IPS-11a (cell line): ENCODE data around the gene KCNMA1.

Experiments used
- H3K4me3 ChIP-seq: one replicate; pipeline ENCODE4 v1.5.1; 2013; ENCODE audit warnings: low read depth, low read length, control low read depth

KCNMA1 gene

DNA sequence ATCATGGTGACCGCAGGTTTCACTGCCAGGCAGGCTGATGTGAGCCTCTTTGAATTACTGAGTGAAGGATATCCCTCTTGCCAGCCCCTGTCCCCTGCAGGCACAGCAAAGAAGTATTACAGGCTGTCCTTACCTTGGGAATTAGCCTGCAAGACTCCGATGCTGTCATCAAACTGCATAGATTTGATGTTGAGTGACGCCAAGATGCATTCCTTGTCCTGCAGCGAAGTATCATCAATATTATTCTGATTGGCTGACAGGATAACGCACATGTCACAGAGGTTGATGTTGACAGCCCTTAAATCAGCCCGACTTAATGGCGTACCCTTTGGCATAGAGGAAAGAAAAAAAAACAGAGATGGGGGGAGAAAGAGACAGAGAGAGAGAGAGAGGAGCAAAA lies 693.0 kb downstream of the KCNMA1 start:
- H3K4me3 ChIP-seq = no peak overlapping the region

DNA sequence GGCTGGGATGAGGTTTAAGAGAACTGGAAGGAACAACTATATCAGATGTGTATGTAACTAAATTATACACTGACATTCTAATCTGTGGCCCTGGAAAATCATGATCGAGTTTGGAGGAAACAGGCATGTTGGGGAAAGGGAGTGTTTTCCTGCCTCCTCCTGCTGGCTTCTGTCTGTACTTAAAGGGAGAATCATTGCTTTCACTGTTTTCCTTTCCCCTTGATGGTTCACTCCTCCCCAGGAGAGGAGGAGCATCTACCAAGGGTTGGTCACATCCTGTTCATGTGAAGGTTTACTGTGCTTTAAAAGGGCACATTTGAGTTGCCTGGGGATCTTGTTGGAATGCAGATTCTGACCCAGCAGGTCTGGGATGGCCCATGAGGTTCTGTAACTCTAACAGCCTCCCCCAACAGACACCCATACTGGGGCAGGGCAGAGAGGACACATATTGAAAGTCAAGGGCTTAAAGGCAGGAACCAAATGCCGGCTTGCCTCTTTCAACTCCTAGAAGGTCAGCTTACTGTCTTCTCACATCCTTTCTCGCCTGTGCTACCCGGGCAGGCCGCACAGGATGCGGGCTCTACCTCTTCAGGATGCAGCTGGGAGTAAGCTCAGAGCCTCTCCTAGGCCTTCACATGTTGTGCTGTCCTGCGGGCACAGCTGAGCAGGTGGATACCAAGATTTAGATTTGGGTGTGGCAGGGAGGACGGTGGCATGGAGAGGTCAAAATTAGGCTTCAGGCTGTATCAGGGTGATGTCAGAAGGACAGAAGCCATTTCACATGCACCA lies 694.8 kb downstream of the KCNMA1 start:
- no peak overlapping the region for H3K4me3 ChIP-seq

DNA sequence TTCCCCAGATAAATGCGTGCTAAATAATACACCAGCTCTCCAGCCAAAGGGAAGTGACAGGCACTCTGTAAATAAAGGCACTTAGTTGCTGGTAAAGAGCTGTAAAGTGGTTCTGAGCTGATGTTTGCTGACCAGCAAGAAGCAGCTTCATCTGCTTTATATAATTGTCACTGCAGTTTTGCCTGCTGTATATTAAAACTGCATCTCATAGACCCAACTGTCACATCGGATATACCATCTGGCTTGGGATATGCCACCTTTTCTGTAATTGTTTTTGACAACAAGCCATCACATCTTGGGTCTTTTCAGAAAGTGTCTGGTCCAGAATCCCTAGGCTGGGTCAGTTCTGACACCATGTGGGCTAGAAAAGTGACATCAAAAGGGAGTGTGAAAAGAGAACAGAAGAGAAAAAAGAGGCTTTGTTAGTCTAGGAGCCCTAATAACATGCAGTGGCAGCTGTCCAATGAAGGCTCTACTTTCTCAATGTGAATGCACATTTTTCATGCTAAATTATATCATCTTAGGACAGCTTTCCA lies 697.6 kb downstream of the KCNMA1 start:
- no peak overlapping the region for H3K4me3 ChIP-seq

DNA sequence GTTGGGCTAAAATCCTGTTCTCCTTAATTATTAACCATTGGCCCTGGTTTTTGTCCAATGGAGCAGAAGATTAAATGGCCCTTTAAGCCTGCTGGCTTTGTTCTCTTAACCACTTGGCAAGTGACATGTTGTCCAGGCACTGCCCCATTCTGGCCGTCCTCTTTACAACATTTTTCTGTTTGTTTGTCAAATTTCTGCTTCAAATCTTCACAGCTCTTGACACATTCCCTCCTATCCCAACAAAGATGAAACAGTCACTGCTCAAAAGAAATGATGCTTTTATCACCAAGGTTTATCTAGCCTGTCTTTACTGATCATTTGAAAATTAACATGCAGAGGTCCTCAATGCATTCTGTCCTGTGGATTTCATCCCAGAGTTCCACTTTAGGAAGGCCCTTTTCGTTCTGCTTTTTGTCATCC lies 700.4 kb downstream of the KCNMA1 start:
- H3K4me3 ChIP-seq = no peak overlapping the region

DNA sequence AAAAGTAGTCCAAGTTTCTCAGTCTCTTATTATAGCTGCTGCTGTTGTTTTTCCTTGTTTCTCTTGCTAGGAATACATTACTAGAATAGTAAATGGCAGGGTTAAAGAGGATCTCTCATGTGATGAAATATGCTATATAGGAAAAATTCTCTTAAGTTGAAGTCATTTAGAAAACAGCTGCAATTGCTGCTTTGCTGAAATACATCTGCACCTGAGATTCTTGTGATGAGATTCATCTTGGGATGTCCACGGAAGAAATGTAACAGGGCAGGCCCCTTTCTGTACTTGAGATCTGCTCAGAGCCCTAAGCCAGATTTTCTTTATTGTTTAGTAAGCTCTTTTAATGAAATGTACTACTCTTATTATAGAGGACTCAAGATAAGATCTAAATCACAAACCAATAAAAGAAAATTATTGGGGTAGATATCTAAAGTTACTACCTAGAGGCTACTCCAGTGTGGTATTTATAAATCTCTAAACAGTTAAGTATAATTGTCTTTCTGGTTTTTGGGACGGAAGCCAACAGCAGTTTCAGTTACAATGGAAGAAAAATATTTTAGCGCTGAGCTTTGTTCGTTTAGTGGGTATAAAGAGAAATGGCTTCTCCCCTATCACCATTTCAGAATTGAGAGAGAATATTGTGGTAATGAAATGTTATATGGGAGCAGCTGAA lies 701.5 kb downstream of the KCNMA1 start:
- no peak overlapping the region for H3K4me3 ChIP-seq

DNA sequence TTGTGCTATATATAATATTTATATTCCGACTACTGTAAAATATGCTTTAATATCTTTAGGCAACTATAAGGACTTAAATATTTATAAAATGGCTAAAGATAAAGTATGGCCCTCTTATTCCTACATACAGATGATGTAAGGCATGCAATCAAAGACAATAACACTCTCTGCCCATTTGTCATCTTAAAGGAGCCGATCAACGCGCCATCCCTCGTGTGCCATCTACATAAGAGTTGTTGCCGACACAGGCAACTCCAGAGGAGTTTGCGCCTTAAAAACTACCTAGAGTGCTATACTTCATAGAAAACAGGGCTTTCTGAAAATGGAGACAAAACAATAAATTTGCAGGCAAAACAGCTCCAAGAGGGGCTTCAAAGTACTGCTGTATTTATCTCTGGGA lies 709.0 kb downstream of the KCNMA1 start:
- no peak overlapping the region for H3K4me3 ChIP-seq

DNA sequence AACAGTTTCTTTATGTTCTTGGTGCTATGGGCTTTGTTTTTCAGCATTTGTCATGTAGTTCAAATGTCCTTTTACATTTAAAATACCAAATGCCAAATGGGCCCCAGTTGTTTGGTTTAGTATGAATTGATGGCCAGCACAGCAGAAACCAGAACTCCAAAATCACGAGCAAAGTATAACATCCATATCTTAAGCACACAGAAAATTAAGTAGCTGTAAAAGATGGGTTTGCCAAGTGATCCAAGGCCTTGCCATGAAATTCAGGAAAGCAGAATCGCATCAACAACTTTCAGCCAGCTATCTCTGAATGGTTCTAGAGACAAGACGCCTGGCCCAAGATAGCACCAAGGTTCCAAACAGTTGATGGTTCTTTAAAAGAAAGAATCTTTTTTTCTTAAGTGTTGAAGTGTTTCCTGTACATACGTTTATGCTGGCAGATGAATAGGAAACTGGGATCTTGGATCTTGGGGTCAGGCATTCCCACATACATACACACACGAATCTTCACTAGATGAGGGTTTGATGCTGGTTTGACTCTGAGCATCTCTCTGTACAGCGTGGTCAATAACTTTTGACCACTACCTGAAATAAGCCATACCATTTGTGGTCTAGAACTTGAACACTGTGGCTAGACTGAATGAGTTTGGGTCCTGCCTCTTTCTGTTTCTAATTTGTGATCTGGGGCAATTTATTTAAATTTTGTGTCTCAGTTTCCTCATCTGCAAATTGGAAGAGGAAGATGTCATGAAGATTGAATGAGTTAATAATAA lies 711.8 kb downstream of the KCNMA1 start:
- H3K4me3 ChIP-seq = no peak overlapping the region

DNA sequence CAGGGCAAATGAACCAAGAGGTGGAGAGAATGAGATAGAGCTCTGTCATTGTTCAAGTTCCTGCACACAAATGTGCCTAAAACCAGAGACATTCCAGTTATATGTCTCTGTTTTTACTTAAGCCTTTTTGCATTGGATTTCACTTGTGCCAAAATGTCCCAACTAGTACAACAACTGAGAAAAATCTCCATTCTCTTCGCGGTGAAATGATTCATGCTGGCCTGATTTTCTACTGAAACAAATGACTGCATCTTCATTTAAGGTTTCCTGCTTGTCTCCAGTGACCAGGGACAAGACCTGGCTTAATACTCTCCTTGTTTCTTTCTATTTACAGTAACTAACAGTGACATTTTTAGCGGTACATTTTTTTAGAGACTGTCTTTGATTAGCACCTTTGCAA lies 714.9 kb downstream of the KCNMA1 start:
- H3K4me3 ChIP-seq = no peak overlapping the region

DNA sequence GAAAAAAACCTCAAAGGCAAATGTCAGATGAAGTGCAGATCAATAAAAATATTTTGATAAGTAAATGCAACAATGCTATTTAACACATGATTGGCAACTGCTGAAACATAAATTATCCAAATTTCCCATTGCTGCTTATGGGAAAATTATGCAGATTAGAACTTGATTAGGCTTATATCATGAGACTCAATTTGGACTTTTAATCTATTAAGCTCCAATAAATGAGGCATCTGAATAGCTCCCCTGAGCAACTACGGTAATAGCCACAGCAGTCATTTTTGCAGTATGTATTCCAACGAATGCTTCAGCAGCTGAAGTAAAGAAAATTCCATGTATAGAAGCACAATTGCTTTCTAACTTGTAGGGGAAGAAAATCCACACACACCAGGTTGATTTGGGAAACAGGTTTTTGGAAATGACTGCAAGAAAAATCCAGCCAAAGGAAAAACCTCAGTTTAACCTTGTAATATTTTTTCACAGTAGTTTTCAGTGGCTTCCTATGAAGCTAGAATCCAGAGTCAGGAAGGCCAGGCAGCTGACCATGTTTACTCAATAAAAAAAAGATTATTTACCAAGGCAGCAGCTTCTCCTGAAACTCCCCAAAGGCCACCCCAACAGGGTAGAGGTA lies 716.1 kb downstream of the KCNMA1 start:
- H3K4me3 ChIP-seq = no peak overlapping the region

DNA sequence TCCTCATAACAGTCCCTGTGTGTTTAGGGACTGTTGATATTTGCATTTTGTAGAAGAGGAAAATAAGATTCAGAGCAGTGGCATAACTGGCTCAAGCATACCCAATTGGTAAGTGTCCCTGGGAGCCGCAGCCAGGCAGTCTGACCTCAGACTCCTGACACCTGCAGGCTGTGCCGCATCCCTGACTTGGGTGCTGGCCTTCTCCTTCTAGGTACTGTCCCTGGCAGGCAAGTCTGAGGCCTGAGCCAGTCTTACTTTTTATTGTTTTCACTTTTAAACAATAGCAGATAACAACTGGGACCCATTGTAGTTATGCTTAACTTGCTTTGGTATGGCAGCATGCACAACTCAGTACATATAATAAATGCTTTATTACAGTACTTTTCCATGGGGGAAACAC lies 717.0 kb downstream of the KCNMA1 start:
- no peak overlapping the region for H3K4me3 ChIP-seq

DNA sequence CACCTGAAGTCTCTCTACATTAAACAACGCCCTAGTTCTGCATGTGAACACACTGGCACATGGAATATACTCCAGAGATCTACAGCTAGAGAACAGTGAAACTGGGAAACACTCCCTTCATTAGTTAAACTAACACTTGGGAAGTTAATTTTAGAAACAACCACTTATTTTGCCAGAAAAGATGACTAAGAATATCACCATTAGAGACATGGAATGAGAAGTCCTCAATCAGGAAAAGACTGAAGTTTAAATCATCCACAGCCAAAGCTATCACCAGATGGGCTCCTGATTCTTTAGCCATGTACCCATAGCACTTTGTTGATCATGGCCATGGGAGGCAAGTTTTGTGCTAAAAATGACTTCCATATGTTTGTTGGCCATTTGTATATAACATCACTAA lies 719.5 kb downstream of the KCNMA1 start:
- no peak overlapping the region for H3K4me3 ChIP-seq

DNA sequence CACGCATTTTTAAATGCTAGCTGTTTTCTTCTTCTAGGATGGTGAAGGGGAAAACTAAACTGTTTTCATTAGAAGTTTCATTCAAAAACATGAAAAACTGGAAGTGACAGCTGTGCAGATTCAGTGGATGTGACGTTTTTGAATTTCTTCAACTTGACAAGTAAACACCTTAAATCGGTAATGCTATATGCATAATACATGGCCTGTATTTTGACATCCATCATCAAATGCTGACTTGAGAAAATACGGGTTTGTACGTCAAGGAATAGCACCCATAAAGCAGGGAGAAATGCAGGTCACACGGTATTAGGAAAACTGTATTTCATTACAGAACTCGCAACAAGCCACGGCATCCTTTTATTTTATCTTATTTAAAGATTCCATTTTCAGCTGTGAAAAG lies 720.5 kb downstream of the KCNMA1 start:
- H3K4me3 ChIP-seq = no peak overlapping the region

DNA sequence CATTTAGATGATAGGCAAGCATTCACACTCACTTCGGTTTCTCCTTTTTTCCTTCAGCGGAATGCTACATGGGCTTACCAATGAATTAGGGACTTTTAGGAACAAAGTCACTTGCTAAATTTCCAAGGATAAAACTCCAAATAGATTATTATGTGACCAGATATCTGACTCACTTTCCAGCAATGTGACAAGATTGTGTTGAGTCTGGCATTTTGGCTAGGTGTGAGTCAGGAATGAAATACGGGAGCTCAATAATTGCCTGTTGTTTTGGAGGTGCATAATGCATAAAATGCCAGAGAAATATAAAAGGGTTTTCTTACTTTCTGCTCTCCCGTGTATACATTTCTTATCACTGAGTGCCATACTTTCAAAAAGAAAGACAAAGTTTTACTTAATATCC lies 721.1 kb downstream of the KCNMA1 start:
- no peak overlapping the region for H3K4me3 ChIP-seq

DNA sequence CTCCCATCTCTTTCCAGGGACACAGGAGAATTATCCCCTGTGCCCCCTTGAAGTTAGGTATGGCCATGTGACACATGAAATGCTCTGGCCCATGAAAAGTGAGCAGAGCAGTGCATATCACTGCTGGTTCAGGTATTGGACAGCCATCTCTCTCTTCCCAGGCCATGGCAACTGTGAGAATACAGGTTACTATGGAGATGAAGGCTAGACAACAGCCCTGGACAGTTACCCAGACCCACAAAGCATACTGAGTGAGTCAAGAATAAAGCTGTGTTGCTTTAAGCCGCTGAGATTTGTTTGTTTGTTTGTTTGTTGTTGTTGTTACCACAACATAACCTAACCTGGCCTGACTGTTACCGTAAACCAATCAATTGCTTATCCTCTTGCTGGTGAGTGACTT lies 722.3 kb downstream of the KCNMA1 start:
- H3K4me3 ChIP-seq = no peak overlapping the region

DNA sequence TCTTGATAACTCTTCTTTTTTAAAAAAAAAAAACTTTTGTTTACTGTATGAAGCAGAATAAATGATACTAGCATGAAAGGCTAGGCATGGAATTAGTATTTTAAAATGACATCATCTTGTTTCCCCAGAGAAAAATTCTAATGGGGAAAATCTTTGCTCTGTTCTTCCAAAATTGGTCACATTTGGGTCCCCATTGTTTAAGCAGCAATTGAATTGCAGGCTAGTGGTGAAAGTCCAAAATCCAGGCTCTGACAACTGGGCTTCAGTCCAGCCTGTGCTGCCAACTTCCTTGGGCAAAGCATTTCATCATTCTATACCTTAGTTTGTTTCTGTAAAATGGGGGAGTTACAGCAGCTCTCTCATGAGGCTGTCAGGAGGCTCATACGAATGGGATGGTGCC lies 726.4 kb downstream of the KCNMA1 start:
- H3K4me3 ChIP-seq = no peak overlapping the region

DNA sequence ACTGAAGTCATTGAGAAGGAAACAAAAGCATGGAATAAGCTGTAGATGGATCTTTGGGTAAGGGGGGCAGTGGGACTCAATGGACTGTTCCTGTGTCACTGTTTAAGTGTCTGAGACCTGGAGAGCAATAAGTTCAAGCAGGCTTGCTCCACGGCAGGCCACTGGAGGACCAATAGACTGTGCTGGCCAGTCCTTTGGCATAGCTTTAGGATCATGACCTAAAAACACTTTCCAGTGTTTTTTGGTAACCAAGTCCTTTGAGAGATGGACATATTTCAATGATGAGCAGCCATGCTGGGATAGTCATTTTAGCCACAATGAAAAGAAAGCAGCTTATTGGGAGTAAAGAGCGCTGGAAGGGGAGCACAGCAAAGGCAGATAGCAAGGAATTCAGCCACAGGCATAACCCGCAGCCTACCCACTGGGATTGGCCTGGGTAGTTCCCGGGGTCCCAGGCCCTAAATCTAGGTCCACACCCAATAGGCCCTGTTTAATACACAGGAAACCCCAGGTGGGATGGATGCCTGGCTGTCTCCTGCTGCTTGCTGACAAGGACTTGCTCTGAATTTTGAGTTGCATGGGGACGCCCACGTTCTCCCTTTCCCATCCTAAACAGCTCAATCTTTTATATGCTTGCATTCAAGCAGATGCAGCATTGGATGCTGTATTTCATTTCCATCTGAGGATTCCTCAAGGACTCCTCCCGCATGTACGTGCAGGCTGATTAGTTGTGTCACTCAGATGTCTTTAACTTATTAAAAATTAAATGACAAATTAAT lies 727.2 kb downstream of the KCNMA1 start:
- no peak overlapping the region for H3K4me3 ChIP-seq

DNA sequence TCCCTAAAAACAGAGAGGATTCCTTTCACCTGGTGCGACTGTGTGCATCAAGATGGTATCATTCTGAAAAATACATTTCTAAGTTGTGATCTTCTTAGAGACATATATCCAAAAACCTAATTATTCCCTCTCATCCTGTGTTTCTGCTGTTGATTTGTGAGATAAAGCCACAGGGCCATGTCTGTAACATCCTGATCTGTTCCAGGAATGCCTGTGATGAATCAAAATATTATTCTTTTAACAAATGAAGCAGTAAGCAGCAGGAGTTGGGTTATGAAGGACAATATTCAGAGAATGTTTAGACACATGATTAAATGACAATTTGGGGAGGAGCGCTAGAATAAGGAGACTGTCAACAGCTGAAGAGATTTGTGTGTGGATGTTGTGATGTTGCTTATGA lies 731.4 kb downstream of the KCNMA1 start:
- no peak overlapping the region for H3K4me3 ChIP-seq

DNA sequence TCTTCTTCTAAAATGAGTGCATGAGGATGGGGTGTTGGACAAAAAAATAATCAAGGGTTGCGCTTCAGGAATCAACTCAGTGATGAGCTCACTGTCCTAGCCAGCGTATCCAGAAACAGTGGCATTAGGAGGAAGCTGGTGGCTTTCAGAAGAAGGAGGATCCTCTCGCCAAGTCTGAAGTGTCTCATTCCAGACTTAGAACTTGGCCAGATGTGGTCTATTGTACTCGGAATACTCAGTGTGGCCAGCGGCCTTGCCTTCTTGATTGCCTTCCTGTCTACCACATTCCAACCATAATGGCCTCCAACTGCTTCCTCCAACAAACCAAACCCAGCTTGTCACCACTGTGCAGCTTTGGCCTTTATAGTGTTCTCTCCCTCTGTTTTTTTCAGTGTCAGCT lies 732.4 kb downstream of the KCNMA1 start:
- H3K4me3 ChIP-seq = no peak overlapping the region

DNA sequence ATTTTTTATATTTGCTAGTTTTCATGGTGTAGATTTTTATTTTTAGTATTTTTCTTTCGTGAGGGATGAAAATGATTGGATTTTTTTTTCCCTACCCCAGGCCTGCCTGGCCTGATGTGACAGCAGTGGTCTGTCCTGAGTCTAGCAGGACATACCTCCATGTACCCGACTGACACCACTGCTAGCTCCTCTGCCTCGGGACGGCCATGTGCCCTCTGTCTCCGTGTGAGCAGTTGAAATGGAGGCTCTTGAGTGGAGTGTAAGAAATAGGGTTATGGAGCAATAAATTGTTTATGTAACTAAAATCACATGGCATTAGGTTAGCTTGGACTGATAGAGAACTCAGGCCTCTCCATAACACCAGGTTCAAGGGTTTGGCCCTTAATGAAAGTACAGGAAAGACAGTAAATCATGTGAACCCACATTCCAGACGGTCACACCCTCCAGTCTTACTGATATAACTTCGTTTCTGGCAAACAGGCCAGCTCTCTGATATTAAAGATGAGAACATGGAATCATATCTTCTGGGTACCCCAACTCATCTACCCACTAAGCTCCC lies 734.1 kb downstream of the KCNMA1 start:
- H3K4me3 ChIP-seq = no peak overlapping the region

DNA sequence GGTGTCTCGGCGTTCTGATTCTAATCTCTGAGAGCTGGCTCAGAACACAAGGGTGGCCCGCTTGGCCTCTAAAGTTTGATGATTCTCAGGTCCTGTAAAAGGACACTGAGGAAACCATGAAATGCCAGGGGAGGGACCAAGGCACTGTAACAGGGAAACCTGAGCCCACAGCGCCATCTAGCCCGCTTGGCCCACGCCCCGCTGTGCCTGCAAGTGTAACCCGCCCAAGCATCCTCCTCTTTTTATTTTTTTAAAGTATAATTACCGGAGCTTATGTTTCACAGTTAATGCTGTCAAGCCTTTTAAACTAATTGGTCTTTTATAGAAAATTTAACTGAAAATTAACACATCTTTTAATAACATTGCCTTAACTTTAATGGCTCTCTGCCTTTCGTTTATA lies 734.7 kb downstream of the KCNMA1 start:
- H3K4me3 ChIP-seq = no peak overlapping the region
